ENCODE results near the gene FARS2. TPM values are rescaled to one million over a fixed set of nuclear protein-coding genes. Genes with fewer than 3 reads are reported as not detected.

FARS2 gene
- polyA plus RNA-seq, 1 donor from 2014 or later = 11.9 TPM

GRCh38 chr6:5587648-5588047 is 326.3 kb downstream of the FARS2 start:
- H3K9me2 ChIP-seq (ENCODE audit: insufficient read depth, low read length) = no peaks in the 10 kb centered on the region
- H3K27me3 ChIP-seq (ENCODE audit: insufficient read depth, low read depth, low read length) = no peaks in the 10 kb centered on the region
- no peaks in the 10 kb centered on the region for H3K36me3 ChIP-seq (ENCODE audit: insufficient read depth, low read length)
- H3K27ac ChIP-seq (ENCODE audit: low read length) = no peak overlapping the region
- no peaks in the 10 kb centered on the region for H3F3A ChIP-seq (ENCODE audit: insufficient read depth, low read length, poor library complexity, severe bottlenecking)
- no peak overlapping the region for H3K9ac ChIP-seq (ENCODE audit: low read length)
- no peak overlapping the region for H2AFZ ChIP-seq (ENCODE audit: low read depth, low read length)
- no peaks in the 10 kb centered on the region for H4K20me1 ChIP-seq (ENCODE audit: insufficient read depth)
- TF ChIP-seq, protein P1, sequence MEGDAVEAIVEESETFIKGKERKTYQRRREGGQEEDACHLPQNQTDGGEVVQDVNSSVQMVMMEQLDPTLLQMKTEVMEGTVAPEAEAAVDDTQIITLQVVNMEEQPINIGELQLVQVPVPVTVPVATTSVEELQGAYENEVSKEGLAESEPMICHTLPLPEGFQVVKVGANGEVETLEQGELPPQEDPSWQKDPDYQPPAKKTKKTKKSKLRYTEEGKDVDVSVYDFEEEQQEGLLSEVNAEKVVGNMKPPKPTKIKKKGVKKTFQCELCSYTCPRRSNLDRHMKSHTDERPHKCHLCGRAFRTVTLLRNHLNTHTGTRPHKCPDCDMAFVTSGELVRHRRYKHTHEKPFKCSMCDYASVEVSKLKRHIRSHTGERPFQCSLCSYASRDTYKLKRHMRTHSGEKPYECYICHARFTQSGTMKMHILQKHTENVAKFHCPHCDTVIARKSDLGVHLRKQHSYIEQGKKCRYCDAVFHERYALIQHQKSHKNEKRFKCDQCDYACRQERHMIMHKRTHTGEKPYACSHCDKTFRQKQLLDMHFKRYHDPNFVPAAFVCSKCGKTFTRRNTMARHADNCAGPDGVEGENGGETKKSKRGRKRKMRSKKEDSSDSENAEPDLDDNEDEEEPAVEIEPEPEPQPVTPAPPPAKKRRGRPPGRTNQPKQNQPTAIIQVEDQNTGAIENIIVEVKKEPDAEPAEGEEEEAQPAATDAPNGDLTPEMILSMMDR (IDR thresholded peaks at IDR 0.05; ENCODE audit: poor library complexity, severe bottlenecking) = no peak
- TF ChIP-seq RAD21 (conservative IDR thresholded peaks at IDR 0.05) = no peak
- H3K4me3 ChIP-seq (ENCODE audit: low read length) = no peak overlapping the region
- H3K79me2 ChIP-seq (replicated peaks; ENCODE audit: insufficient read depth, low read length) = no peaks in the 10 kb centered on the region
- H3K9me3 ChIP-seq (ENCODE audit: low read length) = peaks cover 4% of the 10 kb centered on the region
- H3K4me2 ChIP-seq (ENCODE audit: low read length) = no peak overlapping the region

DNA sequence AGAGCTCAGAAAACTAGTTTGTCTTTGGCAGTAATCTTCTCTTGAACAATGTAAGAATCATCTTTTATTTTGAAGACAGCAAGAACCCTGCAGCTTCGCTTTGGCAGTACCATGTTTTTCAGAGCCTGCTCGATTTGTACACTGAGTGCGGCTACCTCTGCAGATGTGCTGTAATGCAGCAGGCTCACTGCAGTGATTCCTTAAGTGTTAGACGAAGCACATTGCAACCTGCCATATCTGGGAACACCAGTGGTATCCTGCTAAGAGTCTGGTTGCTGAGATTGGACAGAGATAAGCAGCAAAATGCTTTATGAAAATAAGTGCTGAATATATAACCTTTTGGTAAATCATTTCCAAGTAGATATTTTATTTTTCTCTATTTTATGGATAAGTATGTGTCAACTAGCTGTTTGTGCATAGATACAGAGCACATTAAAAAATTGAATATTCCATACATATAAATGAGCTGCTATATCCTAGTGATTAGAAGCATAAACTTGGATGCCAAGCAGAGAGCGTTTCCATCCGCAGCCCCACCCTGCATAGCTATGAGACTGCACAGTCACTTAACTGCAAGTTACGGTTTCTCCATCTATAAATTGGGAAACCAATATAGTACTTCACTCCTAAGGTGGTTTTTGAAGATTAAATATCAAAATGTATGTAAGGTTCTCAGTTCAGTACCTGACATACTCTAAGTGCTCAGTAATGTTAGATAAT is 328.3 kb downstream of the FARS2 start:
- Histone ChIP-seq H2AFZ (ENCODE audit: low read depth, low read length) (no peak overlapping the region), H3K36me3 (ENCODE audit: insufficient read depth, low read length) (no peaks in the 10 kb centered on the region), H3K79me2 (replicated peaks; ENCODE audit: insufficient read depth, low read length) (no peaks in the 10 kb centered on the region), H3K4me3 (ENCODE audit: low read length) (no peak overlapping the region), H3K27me3 (ENCODE audit: insufficient read depth, low read depth, low read length) (no peaks in the 10 kb centered on the region), H3K9me2 (ENCODE audit: insufficient read depth, low read length) (no peaks in the 10 kb centered on the region), H3K27ac (ENCODE audit: low read length) (no peak overlapping the region), H3F3A (ENCODE audit: insufficient read depth, low read length, poor library complexity, severe bottlenecking) (no peaks in the 10 kb centered on the region), H3K4me2 (ENCODE audit: low read length) (no peak overlapping the region), H3K9ac (ENCODE audit: low read length) (no peak overlapping the region), H4K20me1 (ENCODE audit: insufficient read depth) (no peaks in the 10 kb centered on the region), H3K9me3 (ENCODE audit: low read length) (peaks cover 4% of the 10 kb centered on the region)
- TF ChIP-seq RAD21 (conservative IDR thresholded peaks at IDR 0.05) (no peak), EP300 (conservative IDR thresholded peaks at IDR 0.05; ENCODE audit: poor library complexity, severe bottlenecking) (no peak), REST (IDR thresholded peaks at IDR 0.05; ENCODE audit: borderline replicate concordance) (no peak), TAF1 (IDR thresholded peaks at IDR 0.05; ENCODE audit: low read depth) (no peak)
- TF ChIP-seq, protein P1 (IDR thresholded peaks at IDR 0.05; ENCODE audit: poor library complexity, severe bottlenecking) = no peak
